LNCaP clone FGC (cell line): ENCODE results near the gene IL19.
A peak's percentile ranks its signal among the peaks of the same experiment; 100 is the strongest.
"Not testable (repeated sequence)": the region's sequence is repeated elsewhere in the genome, so short reads cannot be mapped to it uniquely, and the experiment has no call there.

ENCODE experiments used
- DNase-seq: peaks from one replicate; pipeline ENCODE4 v3.0.0-alpha.2; 2011; ENCODE audit warnings: low read depth
- H3K4me3 ChIP-seq: 2 replicates; pipeline ENCODE4 v1.5.1; 2011; ENCODE audit warnings: mild to moderate bottlenecking, low read depth, low read length, control low read depth
- TF ChIP-seq, protein P1 (sequence below): IDR thresholded peaks from 2 replicates; pipeline ENCODE4 v1.5.1; 2012; ENCODE audit warnings: mild to moderate bottlenecking; ENCODE audit not compliant: control insufficient read depth, insufficient read depth; ENCODE audit errors: extremely low read depth

Gene IL19

DNA sequence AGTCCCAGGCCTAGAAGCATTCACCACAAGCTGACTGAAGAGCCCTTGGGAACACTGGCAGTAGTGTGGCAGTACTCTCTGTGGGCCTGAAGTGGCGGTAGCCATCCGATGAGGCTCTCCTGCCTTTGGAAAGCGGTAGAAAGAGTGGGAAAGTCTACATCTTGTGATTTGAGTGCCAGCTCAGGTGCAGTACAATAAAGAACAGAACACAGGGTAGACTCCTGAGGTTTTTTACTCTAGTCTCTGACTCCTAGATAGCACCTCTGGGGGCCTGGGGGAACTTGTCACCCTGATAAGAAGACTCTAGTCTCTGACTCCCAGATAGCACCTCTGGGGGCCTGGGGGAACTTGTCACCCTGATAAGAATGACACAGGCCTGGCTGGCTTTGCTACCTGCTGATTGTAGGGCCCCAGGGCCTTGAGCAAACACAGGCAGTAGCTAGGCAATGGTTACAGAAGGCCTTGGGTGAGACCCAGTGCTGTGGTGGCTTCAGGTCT lies 76.8 kb downstream of the IL19 start:
- H3K4me3 ChIP-seq: no peak overlapping the region
- TF ChIP-seq, protein P1, sequence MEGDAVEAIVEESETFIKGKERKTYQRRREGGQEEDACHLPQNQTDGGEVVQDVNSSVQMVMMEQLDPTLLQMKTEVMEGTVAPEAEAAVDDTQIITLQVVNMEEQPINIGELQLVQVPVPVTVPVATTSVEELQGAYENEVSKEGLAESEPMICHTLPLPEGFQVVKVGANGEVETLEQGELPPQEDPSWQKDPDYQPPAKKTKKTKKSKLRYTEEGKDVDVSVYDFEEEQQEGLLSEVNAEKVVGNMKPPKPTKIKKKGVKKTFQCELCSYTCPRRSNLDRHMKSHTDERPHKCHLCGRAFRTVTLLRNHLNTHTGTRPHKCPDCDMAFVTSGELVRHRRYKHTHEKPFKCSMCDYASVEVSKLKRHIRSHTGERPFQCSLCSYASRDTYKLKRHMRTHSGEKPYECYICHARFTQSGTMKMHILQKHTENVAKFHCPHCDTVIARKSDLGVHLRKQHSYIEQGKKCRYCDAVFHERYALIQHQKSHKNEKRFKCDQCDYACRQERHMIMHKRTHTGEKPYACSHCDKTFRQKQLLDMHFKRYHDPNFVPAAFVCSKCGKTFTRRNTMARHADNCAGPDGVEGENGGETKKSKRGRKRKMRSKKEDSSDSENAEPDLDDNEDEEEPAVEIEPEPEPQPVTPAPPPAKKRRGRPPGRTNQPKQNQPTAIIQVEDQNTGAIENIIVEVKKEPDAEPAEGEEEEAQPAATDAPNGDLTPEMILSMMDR: no peak
- no peak for DNase-seq

DNA sequence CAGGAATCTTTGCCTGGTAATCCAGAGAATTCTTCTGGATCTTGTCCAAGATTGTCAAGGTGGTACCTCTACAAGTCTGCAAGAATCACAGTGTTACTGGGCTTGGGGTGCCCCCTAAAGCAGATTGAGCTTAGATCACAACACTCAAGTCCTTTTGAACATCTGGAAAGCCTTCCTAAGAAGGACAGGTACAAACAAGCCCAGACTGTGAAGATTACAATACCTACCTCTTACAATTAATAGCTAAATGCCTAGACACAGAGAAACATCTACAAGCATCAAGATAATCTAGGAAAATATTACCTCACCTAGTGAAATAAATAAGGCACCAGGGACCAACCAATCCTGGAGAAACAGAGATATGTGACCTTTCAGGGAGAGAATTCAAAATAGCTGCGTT lies 77.4 kb downstream of the IL19 start:
- no peak for DNase-seq
- TF ChIP-seq, protein P1: no peak
- H3K4me3 ChIP-seq: no peak overlapping the region

DNA sequence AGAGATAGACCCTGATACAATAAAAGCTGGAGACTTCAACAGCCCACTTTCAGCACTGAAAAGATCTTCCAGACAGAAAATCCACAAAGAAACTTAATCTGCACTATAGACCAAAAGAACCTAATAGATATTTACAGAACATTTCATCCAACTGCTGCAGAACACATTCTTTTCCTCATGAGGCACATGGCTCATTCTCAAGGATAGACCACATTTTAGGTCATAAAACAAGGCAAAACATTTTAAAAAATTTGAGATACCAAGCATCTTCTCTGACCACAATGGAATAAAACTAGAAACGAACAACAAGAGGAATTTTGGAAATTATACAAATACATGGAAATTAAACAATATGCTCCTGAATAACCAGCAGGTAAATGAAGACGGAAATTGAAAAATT lies 79.8 kb downstream of the IL19 start:
- TF ChIP-seq, protein P1: no peak

DNA sequence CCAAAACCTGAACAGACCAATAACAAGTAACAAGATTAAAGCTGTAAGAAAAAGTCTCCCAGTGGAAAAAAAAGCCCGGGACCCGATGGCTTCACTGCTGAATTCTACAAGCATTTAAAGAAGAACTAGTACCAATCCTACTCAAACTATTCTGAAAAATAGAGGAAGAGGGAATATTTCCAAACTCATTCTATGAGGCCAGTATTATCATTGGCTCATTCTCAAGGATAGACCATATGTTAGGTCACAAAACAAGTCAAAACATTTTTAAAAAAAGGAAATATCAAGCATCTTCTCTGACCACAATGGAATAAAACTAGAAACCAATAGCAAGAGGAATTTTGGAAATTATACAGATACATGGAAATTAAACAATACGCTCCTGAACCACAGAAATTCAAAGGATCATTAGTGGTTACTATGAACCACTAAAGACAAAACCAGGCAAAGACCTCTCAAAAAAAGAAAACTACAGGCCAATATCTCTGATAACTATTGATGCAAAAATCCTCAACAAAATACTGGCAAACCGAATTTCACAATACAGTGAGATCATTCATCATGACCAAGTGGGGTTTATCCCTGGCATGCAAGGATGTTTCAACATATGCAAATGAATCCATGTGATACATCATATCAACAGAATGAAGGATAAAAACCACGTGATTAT lies 80.9 kb downstream of the IL19 start:
- no peak overlapping the region for H3K4me3 ChIP-seq
- TF ChIP-seq, protein P1: no peak

More for the DNA sequence above, 79.8 kb downstream of the IL19 start:
- no peak for DNase-seq
- H3K4me3 ChIP-seq: no peak overlapping the region

DNA sequence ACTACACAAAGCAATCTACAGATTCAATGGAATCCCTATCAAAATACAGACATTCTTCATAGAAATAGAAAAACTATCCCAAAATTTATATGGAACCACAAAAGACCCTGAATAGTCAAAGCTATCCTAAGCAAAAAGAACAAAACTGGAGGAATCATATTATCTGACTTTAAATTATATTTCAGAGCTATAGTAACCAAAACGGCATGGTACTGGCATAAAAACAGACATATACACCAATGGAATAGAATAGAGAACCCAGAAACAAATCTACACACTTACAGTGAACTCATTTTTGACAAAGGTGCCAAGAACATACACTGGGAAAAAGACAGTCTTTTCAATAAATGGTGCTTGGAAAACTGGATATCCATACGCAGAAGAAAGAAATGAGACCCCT lies 82.1 kb downstream of the IL19 start:
- not testable (repeated sequence) for H3K4me3 ChIP-seq, DNase-seq

More for the DNA sequence above, 80.9 kb downstream of the IL19 start:
- no peak for DNase-seq

DNA sequence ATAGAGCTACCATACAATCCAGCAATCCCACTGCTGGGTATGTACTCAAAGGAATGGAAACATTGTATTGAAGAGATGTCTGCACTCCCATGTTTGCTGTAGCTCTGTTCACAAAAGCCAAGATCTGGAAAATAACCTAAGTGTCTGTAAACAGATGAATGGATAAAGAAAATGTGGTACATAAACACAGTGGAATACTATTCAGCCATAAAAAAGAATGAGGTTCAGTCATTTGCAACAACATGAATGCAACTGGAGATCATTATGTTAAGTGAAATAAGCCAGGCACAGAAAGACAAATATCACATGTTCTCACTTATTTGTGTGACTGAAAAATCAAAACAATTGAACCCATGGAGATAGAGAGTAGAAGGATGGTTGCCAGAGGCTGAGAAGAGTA lies 83.1 kb downstream of the IL19 start:
- H3K4me3 ChIP-seq, DNase-seq: not testable (repeated sequence)

DNA sequence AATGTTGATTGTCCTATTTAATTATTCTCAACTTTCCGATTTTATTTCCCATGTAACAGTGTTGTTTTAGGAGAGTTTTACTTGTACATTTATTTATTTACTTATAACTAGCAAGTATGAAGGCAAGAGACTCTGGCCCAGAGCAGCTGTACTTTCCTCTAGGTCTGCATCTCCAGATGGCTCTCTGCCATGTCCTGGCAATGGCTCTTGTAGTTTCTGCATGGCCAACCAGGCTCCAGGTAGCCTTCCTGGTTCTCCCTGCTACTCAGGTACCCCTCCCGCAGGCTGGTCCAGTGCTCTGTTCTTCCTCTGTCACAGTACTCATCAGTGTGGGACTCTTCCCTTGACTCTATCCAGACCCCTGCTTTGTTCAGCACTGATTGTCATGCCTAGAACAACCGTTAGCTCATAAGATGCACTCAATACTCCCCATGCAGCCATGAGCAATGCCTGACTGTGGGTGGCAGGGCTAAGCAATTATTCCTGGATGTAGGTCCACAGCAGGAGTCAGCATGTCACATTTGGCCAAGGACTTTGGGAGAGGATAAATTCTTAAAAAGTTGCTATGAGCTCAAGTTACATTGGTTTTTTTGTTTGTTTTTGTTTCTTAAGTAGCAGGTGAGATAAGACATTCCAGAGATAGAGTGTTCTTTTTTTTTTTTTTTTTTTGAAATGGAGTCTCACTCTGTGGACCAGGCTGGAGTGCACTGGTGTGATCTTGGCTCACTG lies 84.0 kb downstream of the IL19 start:
- TF ChIP-seq, protein P1: no peak
- no peak overlapping the region for H3K4me3 ChIP-seq
- peak; percentile 27 for DNase-seq

DNA sequence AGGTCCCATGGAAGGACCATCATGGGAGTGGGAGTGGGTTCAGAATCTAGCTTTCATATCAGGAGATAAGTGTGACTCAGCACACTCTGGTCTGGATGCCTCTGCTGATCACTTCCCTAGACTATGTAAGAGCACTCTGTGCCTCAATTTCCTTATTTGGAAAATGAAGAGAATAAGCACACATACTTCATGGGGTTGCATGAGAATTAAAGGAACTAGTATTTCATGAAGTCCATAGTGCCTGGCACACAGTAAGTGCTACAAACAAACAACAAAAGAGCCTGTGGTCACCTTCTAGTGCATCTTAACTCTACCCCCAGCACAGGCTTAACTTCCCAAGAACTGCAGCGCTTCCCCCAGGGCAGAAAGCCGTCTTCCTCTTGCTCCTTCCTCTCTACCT lies 85.3 kb downstream of the IL19 start:
- H3K4me3 ChIP-seq: no peak overlapping the region
- DNase-seq: no peak
- TF ChIP-seq, protein P1: no peak
